Measurements from ENCODE around the gene ROR1.

The ROR1 gene

GRCh38 chr1:63797056-63797726, 23.4 kb downstream of the ROR1 start:
- Histone ChIP-seq H3K9me3 (ENCODE audit: insufficient read depth, low read length, severe bottlenecking) (no peaks in the 10 kb centered on the region), H3K4me1 (ENCODE audit: insufficient read depth, low read length) (no peaks in the 10 kb centered on the region), H3K4me2 (ENCODE audit: insufficient read depth, low read length) (no peak overlapping the region), H3K27me3 (ENCODE audit: insufficient read depth, low read length, poor library complexity) (no peaks in the 10 kb centered on the region), H3K4me3 (ENCODE audit: low read depth in 1 of 2, low read length in 2 of 2) (no peak overlapping the region), H3K27ac (ENCODE audit: low read length) (no peak overlapping the region), H4K20me1 (ENCODE audit: insufficient read depth, low read length) (no peaks in the 10 kb centered on the region), H2AFZ (ENCODE audit: low read depth, low read length) (no peak overlapping the region), H3K36me3 (ENCODE audit: insufficient read depth, low read length) (no peaks in the 10 kb centered on the region), H3K9ac (ENCODE audit: low read depth, low read length) (no peak overlapping the region), H3K79me2 (ENCODE audit: insufficient read depth, low read length) (no peaks in the 10 kb centered on the region)
- no peak for DNase-seq
- no peak for TF ChIP-seq CTCF (IDR thresholded peaks at IDR 0.05; ENCODE audit: borderline replicate concordance, extremely low read depth, low read length, poor library complexity, severe bottlenecking)
- no peak for TF ChIP-seq EZH2 (IDR thresholded peaks at IDR 0.05; ENCODE audit: borderline replicate concordance, low read depth, low read length, severe bottlenecking)
- no peak for ATAC-seq (ENCODE audit: insufficient read depth, low read depth)

GRCh38 chr1:63798284-63798683, 24.5 kb downstream of the ROR1 start:
- no peaks in the 10 kb centered on the region for H3K36me3 ChIP-seq (ENCODE audit: insufficient read depth, low read length)
- no peak overlapping the region for H2AFZ ChIP-seq (ENCODE audit: low read depth, low read length)
- TF ChIP-seq CTCF (IDR thresholded peaks at IDR 0.05; ENCODE audit: borderline replicate concordance, extremely low read depth, low read length, poor library complexity, severe bottlenecking): no peak
- no peak for TF ChIP-seq EZH2 (IDR thresholded peaks at IDR 0.05; ENCODE audit: borderline replicate concordance, low read depth, low read length, severe bottlenecking)
- H3K27me3 ChIP-seq (ENCODE audit: insufficient read depth, low read length, poor library complexity): no peaks in the 10 kb centered on the region
- DNase-seq: no peak
- no peak overlapping the region for H3K4me3 ChIP-seq (ENCODE audit: low read depth in 1 of 2, low read length in 2 of 2)
- no peaks in the 10 kb centered on the region for H3K79me2 ChIP-seq (ENCODE audit: insufficient read depth, low read length)
- H3K9me3 ChIP-seq (ENCODE audit: insufficient read depth, low read length, severe bottlenecking): no peaks in the 10 kb centered on the region
- no peaks in the 10 kb centered on the region for H4K20me1 ChIP-seq (ENCODE audit: insufficient read depth, low read length)
- H3K4me1 ChIP-seq (ENCODE audit: insufficient read depth, low read length): no peaks in the 10 kb centered on the region
- no peak for ATAC-seq (ENCODE audit: insufficient read depth, low read depth)
- no peak overlapping the region for H3K4me2 ChIP-seq (ENCODE audit: insufficient read depth, low read length)
- no peak overlapping the region for H3K27ac ChIP-seq (ENCODE audit: low read length)
- no peak overlapping the region for H3K9ac ChIP-seq (ENCODE audit: low read depth, low read length)

GRCh38 chr1:63799307-63799706, 25.5 kb downstream of the ROR1 start:
- ATAC-seq (ENCODE audit: insufficient read depth, low read depth): no peak
- Histone ChIP-seq H2AFZ (ENCODE audit: low read depth, low read length) (no peak overlapping the region), H3K36me3 (ENCODE audit: insufficient read depth, low read length) (no peaks in the 10 kb centered on the region), H3K27me3 (ENCODE audit: insufficient read depth, low read length, poor library complexity) (no peaks in the 10 kb centered on the region), H4K20me1 (ENCODE audit: insufficient read depth, low read length) (no peaks in the 10 kb centered on the region), H3K79me2 (ENCODE audit: insufficient read depth, low read length) (no peaks in the 10 kb centered on the region), H3K9ac (ENCODE audit: low read depth, low read length) (no peak overlapping the region), H3K9me3 (ENCODE audit: insufficient read depth, low read length, severe bottlenecking) (no peaks in the 10 kb centered on the region), H3K27ac (ENCODE audit: low read length) (no peak overlapping the region), H3K4me2 (ENCODE audit: insufficient read depth, low read length) (no peak overlapping the region), H3K4me3 (ENCODE audit: low read depth in 1 of 2, low read length in 2 of 2) (no peak overlapping the region), H3K4me1 (ENCODE audit: insufficient read depth, low read length) (no peaks in the 10 kb centered on the region)
- no peak for TF ChIP-seq CTCF (IDR thresholded peaks at IDR 0.05; ENCODE audit: borderline replicate concordance, extremely low read depth, low read length, poor library complexity, severe bottlenecking)
- no peak for TF ChIP-seq EZH2 (IDR thresholded peaks at IDR 0.05; ENCODE audit: borderline replicate concordance, low read depth, low read length, severe bottlenecking)
- DNase-seq: no peak
